ENCODE measurements around the gene SYP.

Gene SYP

GRCh38 chrX:49212861-49213260 is 12.9 kb upstream of the SYP start:
- no peak overlapping the region for H2BK5ac ChIP-seq (ENCODE audit: low read depth, low read length, poor library complexity, severe bottlenecking)
- no peak overlapping the region for H3K23ac ChIP-seq (ENCODE audit: low read length in 2 of 2)
- 58% methylated on average over 1 of the region's 1 CpG for WGBS
- H3K27me3 ChIP-seq (ENCODE audit: control insufficient read depth in 1 of 2, insufficient read depth in 1 of 2, low read length in 2 of 2), result peaks cover 3 to 67% of the 10 kb centered on the region in 2 experiments
- H3K4ac ChIP-seq (ENCODE audit: low read depth in 1 of 2, low read length in 2 of 2), result no peak overlapping the region
- H3K4me1 ChIP-seq (ENCODE audit: control insufficient read depth, insufficient read depth, low read depth, low read length), result no peaks in the 10 kb centered on the region
- no peak overlapping the region for H3K9ac ChIP-seq (ENCODE audit: low read length)
- H3K36me3 ChIP-seq (ENCODE audit: control insufficient read depth in 1 of 2, insufficient read depth in 2 of 2, low read depth in 1 of 2, low read length in 2 of 2), result no peaks in the 10 kb centered on the region
- DNase-seq, result no peak
- H3K9me3 ChIP-seq (ENCODE audit: control insufficient read depth, low read length), result peaks cover 6% of the 10 kb centered on the region
- no peak overlapping the region for H3K4me3 ChIP-seq (ENCODE audit: insufficient read depth in 1 of 2, low read depth in 1 of 2, low read length in 2 of 2)
- H2AFZ ChIP-seq (ENCODE audit: low read depth, low read length), result no peak overlapping the region
- H2BK15ac ChIP-seq (ENCODE audit: low read depth, poor library complexity, severe bottlenecking), result no peak overlapping the region
- H3K27ac ChIP-seq (ENCODE audit: low read length, poor library complexity, severe bottlenecking), result no peak overlapping the region
- H4K91ac ChIP-seq (ENCODE audit: low read length), result no peak overlapping the region
- H2BK120ac ChIP-seq (ENCODE audit: low read depth, low read length), result no peak overlapping the region
- H2AK5ac ChIP-seq (ENCODE audit: low read length, severe bottlenecking), result no peak overlapping the region
- H3K79me1 ChIP-seq (replicated peaks; ENCODE audit: low read length, poor library complexity, severe bottlenecking), result no peaks in the 10 kb centered on the region
- H3K14ac ChIP-seq (ENCODE audit: low read length in 2 of 2), result no peak overlapping the region
- H3K4me2 ChIP-seq (ENCODE audit: low read length, poor library complexity, severe bottlenecking), result no peak overlapping the region
- H3K18ac ChIP-seq (ENCODE audit: low read depth in 1 of 2, low read length in 2 of 2), result no peak overlapping the region
- no peak overlapping the region for H4K8ac ChIP-seq (ENCODE audit: low read length)
- no peak overlapping the region for H2BK12ac ChIP-seq (ENCODE audit: low read length in 2 of 2)

- H4K8ac ChIP-seq (ENCODE audit: low read length), result no peak overlapping the region
- no peaks in the 10 kb centered on the region for H3K4me1 ChIP-seq (ENCODE audit: control insufficient read depth, insufficient read depth, low read depth, low read length)
- H3K79me1 ChIP-seq (replicated peaks; ENCODE audit: low read length, poor library complexity, severe bottlenecking), result no peaks in the 10 kb centered on the region
- no peak overlapping the region for H3K27ac ChIP-seq (ENCODE audit: low read length, poor library complexity, severe bottlenecking)
- no peak overlapping the region for H3K9ac ChIP-seq (ENCODE audit: low read length)
- H4K91ac ChIP-seq (ENCODE audit: low read length), result no peak overlapping the region
- no peak overlapping the region for H3K14ac ChIP-seq (ENCODE audit: low read length in 2 of 2)
- H2BK12ac ChIP-seq (ENCODE audit: low read length in 2 of 2), result no peak overlapping the region
- no peak overlapping the region for H3K4me2 ChIP-seq (ENCODE audit: low read length, poor library complexity, severe bottlenecking)
- 88% methylated on average over 2 of the region's 2 CpGs for WGBS
- H2BK5ac ChIP-seq (ENCODE audit: low read depth, low read length, poor library complexity, severe bottlenecking), result no peak overlapping the region
- no peak overlapping the region for H2BK15ac ChIP-seq (ENCODE audit: low read depth, poor library complexity, severe bottlenecking)
- no peak for DNase-seq
- H2BK120ac ChIP-seq (ENCODE audit: low read depth, low read length), result no peak overlapping the region
- H3K36me3 ChIP-seq (ENCODE audit: control insufficient read depth in 1 of 2, insufficient read depth in 2 of 2, low read depth in 1 of 2, low read length in 2 of 2), result no peaks in the 10 kb centered on the region
- peaks cover 3 to 67% of the 10 kb centered on the region in 2 experiments for H3K27me3 ChIP-seq (ENCODE audit: control insufficient read depth in 1 of 2, insufficient read depth in 1 of 2, low read length in 2 of 2)
- no peak overlapping the region for H3K4ac ChIP-seq (ENCODE audit: low read depth in 1 of 2, low read length in 2 of 2)
- H2AK5ac ChIP-seq (ENCODE audit: low read length, severe bottlenecking), result no peak overlapping the region
- H3K9me3 ChIP-seq (ENCODE audit: control insufficient read depth, low read length), result peaks cover 6% of the 10 kb centered on the region
- H2AFZ ChIP-seq (ENCODE audit: low read depth, low read length), result no peak overlapping the region
- H3K18ac ChIP-seq (ENCODE audit: low read depth in 1 of 2, low read length in 2 of 2), result no peak overlapping the region
- H3K4me3 ChIP-seq (ENCODE audit: insufficient read depth in 1 of 2, low read depth in 1 of 2, low read length in 2 of 2), result no peak overlapping the region
- no peak overlapping the region for H3K23ac ChIP-seq (ENCODE audit: low read length in 2 of 2)
Observed at GRCh38 chrX:49212209-49212608, 12.2 kb upstream of the SYP start.

GRCh38 chrX:49211074-49211473 is 11.1 kb upstream of the SYP start:
- no peak overlapping the region for H2BK12ac ChIP-seq (ENCODE audit: low read length in 2 of 2)
- no peaks in the 10 kb centered on the region for H3K4me1 ChIP-seq (ENCODE audit: control insufficient read depth, insufficient read depth, low read depth, low read length)
- H3K4ac ChIP-seq (ENCODE audit: low read depth in 1 of 2, low read length in 2 of 2), result no peak overlapping the region
- no peak overlapping the region for H4K8ac ChIP-seq (ENCODE audit: low read length)
- H3K14ac ChIP-seq (ENCODE audit: low read length in 2 of 2), result no peak overlapping the region
- H2AFZ ChIP-seq (ENCODE audit: low read depth, low read length), result no peak overlapping the region
- no peaks in the 10 kb centered on the region for H3K79me1 ChIP-seq (replicated peaks; ENCODE audit: low read length, poor library complexity, severe bottlenecking)
- no peak overlapping the region for H3K18ac ChIP-seq (ENCODE audit: low read depth in 1 of 2, low read length in 2 of 2)
- no peak overlapping the region for H3K9ac ChIP-seq (ENCODE audit: low read length)
- peaks cover 6% of the 10 kb centered on the region for H3K9me3 ChIP-seq (ENCODE audit: control insufficient read depth, low read length)
- H3K36me3 ChIP-seq (ENCODE audit: control insufficient read depth in 1 of 2, insufficient read depth in 2 of 2, low read depth in 1 of 2, low read length in 2 of 2), result no peaks in the 10 kb centered on the region
- no peak for DNase-seq
- no peak overlapping the region for H4K91ac ChIP-seq (ENCODE audit: low read length)
- H3K27me3 ChIP-seq (ENCODE audit: control insufficient read depth in 1 of 2, insufficient read depth in 1 of 2, low read length in 2 of 2), result peaks cover 3 to 66% of the 10 kb centered on the region in 2 experiments
- no peak overlapping the region for H3K27ac ChIP-seq (ENCODE audit: low read length, poor library complexity, severe bottlenecking)
- no peak overlapping the region for H3K4me3 ChIP-seq (ENCODE audit: insufficient read depth in 1 of 2, low read depth in 1 of 2, low read length in 2 of 2)
- no peak overlapping the region for H2BK15ac ChIP-seq (ENCODE audit: low read depth, poor library complexity, severe bottlenecking)
- H2BK5ac ChIP-seq (ENCODE audit: low read depth, low read length, poor library complexity, severe bottlenecking), result no peak overlapping the region
- 86% methylated on average over 7 of the region's 9 CpGs for WGBS
- no peak overlapping the region for H2BK120ac ChIP-seq (ENCODE audit: low read depth, low read length)
- H3K4me2 ChIP-seq (ENCODE audit: low read length, poor library complexity, severe bottlenecking), result no peak overlapping the region
- no peak overlapping the region for H2AK5ac ChIP-seq (ENCODE audit: low read length, severe bottlenecking)
- no peak overlapping the region for H3K23ac ChIP-seq (ENCODE audit: low read length in 2 of 2)

- Histone ChIP-seq H3K9ac (ENCODE audit: low read length) (no peak overlapping the region), H4K91ac (ENCODE audit: low read length) (no peak overlapping the region), H3K36me3 (ENCODE audit: control insufficient read depth in 1 of 2, insufficient read depth in 2 of 2, low read depth in 1 of 2, low read length in 2 of 2) (no peaks in the 10 kb centered on the region), H2BK12ac (ENCODE audit: low read length in 2 of 2) (no peak overlapping the region), H3K4me2 (ENCODE audit: low read length, poor library complexity, severe bottlenecking) (no peak overlapping the region), H3K9me3 (ENCODE audit: control insufficient read depth, low read length) (peaks cover 6% of the 10 kb centered on the region), H4K8ac (ENCODE audit: low read length) (no peak overlapping the region), H2AFZ (ENCODE audit: low read depth, low read length) (no peak overlapping the region), H3K79me1 (replicated peaks; ENCODE audit: low read length, poor library complexity, severe bottlenecking) (no peaks in the 10 kb centered on the region), H3K14ac (ENCODE audit: low read length in 2 of 2) (no peak overlapping the region), H3K18ac (ENCODE audit: low read depth in 1 of 2, low read length in 2 of 2) (no peak overlapping the region), H3K4me1 (ENCODE audit: control insufficient read depth, insufficient read depth, low read depth, low read length) (no peaks in the 10 kb centered on the region), H3K4me3 (ENCODE audit: insufficient read depth in 1 of 2, low read depth in 1 of 2, low read length in 2 of 2) (no peak overlapping the region), H2BK120ac (ENCODE audit: low read depth, low read length) (no peak overlapping the region), H2BK15ac (ENCODE audit: low read depth, poor library complexity, severe bottlenecking) (no peak overlapping the region), H3K27ac (ENCODE audit: low read length, poor library complexity, severe bottlenecking) (no peak overlapping the region), H3K27me3 (ENCODE audit: control insufficient read depth in 1 of 2, insufficient read depth in 1 of 2, low read length in 2 of 2) (peaks cover 3 to 66% of the 10 kb centered on the region in 2 experiments), H3K4ac (ENCODE audit: low read depth in 1 of 2, low read length in 2 of 2) (no peak overlapping the region), H3K23ac (ENCODE audit: low read length in 2 of 2) (no peak overlapping the region), H2BK5ac (ENCODE audit: low read depth, low read length, poor library complexity, severe bottlenecking) (no peak overlapping the region), H2AK5ac (ENCODE audit: low read length, severe bottlenecking) (no peak overlapping the region)
- WGBS, result 86% methylated on average over 2 of the region's 8 CpGs
- DNase-seq, result no peak
Observed at GRCh38 chrX:49210406-49210805, 10.4 kb upstream of the SYP start.

Data from mesenchymal stem cell (in vitro differentiated cells and primary cell).